Right renal cortex interstitium (tissue), 3 donors: ENCODE results near the gene RDH8. TPM values are rescaled to one million over a fixed set of nuclear protein-coding genes. Genes with fewer than 3 reads are reported as not detected.
A peak's percentile ranks its signal among the peaks of the same experiment; 100 is the strongest.
"Not testable (repeated sequence)": the region's sequence is repeated elsewhere in the genome, so short reads cannot be mapped to it uniquely, and the experiment has no call there.

ENCODE experiments used
- DNase-seq, 3 donors: peaks; one replicate each; pipeline ENCODE4 v3.0.0-alpha.2; 2013; ENCODE audit warnings: low read depth in 3 of 3, low spot score in 2 of 3
- polyA plus RNA-seq, 3 donors: library from polyadenylated mRNA; unstranded; fragments of 120-200 nt; gene quantifications; one replicate each; pipeline ENCODE4 v1.2.1, GENCODE V29; 2013; ENCODE audit not compliant: insufficient read length in 3 of 3

Gene RDH8
- polyA plus RNA-seq, 3 donors: not detected

DNA sequence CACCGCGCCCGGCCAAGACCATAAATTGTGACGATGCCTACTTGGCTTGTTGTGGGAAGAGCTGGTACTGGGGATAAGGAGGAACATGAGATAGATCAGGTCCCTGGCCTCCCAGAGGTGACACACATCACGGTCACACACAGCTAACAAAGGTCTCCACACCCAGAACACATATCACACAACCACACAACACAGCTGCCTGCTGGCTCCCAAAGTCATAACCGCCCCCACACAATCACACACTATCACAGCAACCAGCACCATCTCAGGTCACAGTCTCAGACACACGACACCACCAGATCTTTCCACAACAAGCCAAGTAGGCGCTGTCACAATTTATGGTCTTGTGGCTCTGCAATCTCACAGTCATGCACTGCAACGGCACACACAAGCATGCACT is 8.7 kb upstream of the RDH8 start:
- no peak for DNase-seq

DNA sequence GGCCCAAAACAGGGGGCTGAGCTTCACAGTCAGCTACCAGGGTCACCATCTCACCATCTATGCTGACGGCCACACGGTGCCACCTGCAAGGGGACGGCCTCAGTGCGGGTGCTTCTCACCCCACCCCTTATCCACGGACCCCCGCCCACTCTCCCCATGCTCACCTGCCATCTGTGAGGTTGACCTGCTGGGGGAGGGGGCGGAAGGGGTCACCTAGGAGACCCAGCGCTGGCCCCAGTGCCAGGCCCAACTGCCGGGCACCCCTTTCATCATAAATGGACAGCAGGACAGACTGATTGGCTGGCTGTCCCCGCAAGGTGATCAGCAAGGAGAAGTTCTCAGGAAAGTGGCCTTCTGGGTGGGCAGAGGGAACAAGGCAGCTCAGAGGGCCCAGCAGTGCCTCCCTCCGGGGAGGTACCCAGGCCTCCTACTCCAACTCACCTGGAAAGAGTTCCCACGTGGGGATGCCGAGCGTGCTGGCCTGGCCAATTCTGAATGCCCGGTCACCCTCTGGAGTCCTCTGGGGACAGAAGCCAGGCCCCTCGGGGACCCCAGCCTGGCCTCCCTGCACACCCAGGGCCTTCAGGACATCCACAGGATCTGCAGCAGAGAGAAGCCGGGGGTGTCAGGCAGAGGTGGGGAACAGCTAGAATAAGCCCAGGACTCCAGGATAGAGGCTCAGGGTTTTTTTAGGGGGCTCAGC is 7.5 kb upstream of the RDH8 start:
- no peak for DNase-seq

DNA sequence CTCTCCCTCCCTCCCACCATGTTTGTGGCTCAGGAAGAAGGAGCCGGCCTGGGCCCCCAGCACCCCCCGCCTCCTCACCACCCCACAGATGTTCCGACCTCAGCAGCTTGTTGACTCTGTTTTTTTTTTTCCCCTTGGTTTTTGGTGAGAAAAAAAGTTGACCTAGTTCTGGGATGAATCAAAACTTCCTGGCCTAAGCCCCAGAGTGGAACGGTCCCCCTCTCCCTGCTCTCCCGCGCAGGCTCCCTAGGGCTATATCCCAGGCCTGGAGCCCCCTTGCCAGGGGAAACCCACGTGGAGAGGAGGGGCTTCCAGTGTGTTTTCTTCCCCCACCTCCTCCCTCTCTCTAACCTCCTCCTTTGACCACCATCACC is 7.0 kb upstream of the RDH8 start:
- DNase-seq: no peak

DNA sequence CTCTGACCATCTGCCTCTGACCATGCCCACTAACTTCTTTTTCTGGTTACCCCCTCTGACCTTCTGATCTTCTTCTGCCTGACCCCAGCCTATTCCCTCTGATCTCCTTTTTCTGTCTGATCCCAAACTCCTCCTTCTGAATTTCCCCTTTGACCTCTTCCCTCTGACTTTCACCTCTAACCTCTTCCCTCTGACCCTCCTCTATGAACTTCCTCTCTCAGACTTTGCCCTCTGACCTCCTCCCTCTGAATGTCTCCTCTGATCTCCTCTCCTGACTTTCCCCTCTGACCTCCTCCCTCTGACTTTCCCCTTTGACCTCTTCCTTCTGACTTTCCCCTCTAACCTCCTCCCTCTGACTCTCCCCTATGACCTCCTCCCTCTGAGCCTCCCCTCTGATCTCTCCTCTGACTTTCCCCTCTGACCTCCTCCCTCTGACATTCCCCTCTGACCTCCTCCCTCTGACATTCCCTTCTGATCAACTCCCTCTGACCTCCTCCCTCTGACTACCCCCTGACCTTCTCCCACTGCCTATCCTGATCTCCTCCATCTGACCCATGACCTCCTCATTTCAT is 6.4 kb upstream of the RDH8 start:
- DNase-seq: no peak

DNA sequence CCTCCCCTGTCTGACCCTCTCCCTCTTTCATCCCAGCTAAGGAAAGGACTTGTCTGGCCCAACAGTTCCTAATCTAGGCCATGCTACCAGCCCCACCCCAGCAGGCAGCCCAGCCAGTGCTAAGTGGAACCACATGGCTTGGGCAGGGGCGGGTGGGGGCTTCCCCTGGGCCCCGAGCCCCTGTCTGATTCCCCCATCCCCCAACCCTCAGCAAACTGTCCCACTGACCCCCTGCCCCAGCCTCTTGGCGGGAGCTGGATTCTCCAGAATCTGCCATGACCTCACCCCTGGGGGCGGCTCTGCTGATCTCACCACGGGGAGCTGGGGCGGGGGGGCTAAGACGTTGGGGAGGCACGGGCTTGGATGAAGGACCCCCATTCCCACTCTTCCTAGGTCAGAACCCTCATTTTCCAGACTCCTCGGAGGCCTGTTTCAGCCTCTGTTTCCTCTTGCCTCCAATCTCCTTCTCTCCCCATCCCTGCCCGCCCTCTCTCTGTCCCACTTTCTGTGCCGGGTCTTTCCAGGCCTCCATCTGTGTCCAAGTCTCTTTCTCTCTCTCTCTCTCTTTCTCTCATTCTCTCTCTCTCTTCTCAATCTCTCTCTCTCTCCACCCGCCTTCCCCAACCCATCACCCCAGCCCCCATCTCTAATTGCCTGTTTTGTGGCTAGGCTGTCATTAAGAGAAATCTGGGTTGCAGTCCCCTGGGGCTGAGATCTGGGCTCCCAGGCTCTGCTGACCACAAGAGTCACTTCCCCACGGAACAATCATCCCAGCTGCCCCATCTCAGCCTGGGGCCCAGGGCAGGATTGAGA is 5.7 kb upstream of the RDH8 start:
- no peak for DNase-seq

DNA sequence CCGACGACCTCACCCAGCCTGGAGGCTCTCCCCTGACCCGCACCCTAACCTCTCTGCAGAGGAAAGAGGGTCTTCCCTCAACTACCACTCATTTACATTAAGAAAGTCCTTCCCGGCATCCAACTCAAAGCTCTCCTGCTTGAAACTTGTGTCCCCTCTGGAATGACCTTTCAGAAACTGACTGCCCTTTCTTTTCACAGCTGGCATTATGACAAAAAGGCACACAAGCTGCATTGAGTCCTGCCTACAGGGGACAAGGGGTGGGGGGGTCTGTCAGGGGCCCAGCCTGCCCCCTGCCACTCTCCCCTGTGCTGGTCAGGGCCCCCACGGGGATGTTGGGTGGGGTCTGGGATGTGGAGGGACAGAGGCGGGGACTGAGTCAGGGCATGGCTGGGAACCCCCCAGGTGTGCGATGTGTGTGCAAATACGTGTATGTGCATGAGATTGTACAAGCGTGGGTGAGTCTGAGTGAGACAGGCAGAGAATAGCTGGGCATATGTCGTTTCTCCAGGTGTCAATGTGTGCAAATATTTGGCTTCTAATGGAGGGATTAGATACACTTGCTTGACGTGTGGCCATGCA is 5.0 kb upstream of the RDH8 start:
- no peak for DNase-seq

DNA sequence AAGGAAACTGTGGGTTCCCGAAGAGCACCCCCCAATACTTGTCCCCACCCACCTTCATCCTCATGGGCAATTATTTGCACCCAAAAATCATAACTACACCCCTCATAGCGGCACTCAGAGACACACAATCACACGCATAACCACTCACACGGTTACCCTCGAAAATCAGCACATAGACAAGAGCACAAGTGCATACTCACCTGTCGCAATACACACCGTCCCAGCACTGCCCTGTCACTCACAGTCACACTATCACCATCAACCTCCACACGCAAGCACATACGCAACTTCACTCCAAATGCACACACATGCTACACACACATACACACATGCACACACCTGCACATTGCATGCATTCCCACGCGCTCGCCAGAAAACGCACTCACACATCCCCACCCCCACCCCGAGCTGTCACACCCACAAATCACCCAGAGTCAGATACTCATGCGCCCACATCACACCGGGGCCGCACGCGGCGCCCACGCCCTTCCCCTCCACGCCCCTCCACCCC is 3.5 kb upstream of the RDH8 start:
- DNase-seq: no peak

DNA sequence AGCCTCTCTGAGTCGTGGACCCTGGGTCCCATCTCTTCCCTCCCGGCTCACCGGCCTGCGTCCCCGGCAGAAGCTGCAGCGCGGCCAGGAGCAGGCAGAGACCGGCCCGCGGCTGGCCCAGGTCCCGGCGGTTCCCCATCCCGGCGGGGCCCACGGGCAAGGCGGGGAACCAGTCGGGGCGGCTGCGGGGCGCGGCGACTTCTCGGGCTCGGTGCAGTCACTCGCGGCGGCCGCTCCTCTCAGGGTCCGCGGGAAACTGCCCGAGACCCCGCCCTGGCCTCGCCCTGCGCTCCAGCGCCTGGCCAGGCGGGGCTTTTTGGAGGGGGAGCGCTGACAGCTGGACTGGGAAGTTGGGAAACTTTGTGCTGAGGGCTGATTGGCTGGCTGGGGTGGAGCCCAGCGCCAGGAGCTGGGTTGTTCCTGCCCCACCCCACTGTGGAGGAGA is 3.0 kb upstream of the RDH8 start, which contains the start of gene COL5A3:
COL5A3 (minus strand) TSS at position 258 of the 445 bp plus-strand sequence; CDS start at position 139, 119 bp downstream.
- no peak for DNase-seq

DNA sequence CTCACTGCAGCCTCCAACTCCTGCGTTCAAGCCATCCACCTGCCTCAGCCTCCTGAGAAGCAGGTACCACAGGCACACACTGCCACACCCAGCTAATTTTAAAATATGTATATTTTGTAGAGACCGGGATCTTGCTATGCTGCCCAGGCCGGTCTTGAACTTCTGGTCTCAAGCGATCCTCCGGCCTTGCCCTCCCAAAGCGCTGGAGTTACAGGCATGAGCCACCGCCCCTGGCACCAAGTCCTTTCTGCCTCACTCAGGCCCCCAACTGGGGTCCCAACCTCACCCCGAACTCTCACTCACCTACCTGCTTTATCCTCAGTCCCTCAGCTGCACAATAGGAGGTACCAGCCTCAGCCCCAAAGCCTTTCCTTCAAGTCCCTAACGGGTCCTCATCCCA is 2.3 kb upstream of the RDH8 start:
- no peak for DNase-seq

DNA sequence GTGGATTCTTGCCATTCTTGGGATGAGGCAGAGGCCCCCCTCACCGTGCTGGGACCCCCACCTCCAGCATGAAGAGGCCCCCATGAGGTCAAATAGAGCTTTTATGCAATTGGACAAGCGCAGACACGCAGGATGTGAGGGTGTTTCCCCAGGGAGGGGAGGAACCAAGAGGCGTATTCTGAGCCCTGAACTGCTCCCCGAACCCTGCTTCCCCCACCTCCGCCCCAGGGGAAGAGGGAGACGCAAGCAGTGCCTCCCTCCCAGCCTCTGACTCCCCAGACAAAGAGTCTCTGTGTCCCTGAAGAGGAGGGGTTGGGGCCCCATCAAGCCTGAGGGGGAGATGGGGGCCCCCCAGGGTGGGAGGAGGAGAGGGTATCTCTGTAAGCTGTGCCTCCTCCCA is 1.3 kb upstream of the RDH8 start:
- DNase-seq: no peak

DNA sequence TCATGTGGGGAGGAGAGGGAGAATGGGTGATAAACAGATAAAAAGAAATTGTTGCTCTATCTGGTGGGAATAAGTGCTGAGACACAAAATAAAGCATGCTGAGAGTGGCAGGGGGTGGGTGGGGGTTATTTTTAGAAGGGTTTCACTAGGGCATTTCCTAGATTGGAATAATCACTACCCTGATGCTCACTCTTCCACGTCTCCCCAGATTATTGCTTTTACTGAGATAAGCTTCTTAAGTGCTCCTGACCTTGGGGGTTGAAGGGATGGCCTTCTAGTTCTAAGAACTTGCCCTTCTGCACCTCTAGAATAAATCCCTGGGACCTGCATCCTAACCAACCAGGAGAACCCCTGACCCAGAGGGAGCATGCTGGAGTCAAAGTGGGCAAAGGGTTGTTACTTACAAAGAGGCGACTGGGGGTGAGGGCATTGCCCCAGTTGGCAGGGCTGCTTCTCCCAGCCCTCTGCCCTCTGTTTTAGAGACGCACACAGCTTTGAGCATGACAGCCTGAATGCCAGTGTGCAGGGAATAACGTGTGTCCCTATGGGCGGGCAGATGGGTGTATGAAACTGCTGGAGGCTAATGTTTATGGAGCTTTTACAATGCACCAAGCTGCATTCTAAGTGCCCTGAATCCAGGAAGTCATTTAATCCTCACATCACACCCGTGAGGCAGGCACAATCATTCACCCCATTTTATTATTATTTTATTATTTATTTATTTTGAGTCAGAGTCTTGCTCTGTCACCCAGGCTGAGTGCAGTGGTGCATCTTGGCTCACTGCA is 743 bp downstream of the RDH8 start:
- no peak for DNase-seq

DNA sequence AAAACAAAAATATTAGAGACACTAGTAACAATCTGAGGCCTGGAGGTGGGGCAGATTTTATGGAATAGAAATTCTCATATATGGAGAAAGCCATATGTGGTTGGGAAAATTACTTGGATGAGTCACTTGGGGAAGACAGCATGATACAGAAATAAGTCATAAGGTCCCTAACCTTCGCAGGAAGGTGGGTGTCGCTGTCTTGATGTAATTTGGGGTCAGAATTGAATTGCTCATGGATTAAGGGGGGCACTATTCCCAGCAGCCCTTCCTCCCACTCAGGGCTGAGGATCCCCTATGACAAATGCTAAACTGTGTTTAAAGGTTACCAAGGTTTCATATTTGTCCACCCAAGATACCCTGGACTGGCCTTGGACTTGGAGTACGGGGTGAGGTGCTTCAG is 5.0 kb downstream of the RDH8 start:
- no peak for DNase-seq

DNA sequence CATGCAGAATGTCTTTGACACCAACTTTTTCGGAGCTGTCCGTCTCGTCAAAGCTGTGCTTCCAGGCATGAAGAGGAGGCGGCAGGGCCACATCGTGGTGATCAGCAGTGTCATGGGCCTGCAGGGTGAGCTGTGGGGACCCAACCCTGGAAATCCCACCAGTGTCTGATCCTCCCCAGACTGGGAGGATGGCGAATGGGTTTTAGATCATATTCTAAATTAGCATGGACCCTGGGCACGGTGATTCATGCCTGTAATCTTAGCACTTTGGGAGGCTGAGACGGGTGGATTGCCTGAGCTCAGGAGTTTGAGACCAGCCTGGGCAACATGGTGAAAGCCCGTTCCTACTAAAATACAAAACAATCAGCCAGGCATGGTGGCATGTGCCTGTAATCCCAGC is 5.5 kb downstream of the RDH8 start:
- no peak for DNase-seq

DNA sequence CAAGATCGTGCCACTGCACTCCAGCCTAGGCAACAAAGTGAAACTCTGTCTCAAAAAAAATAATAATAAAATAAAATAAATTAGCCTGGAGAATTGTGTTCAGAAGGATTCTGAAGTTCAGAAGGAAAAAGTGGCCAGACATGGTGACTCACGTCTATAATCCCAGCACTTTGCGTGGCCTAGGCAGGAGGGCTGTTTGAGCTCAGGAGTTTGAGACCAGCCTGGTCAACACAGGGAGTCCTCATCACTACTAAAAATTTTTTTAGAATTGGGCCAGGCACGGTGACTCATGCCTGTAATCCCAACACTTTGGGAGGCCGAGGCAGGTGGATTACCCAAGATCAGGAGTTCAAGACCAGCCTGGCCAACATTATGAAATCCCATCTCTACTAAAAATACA is 6.0 kb downstream of the RDH8 start:
- no peak for DNase-seq

DNA sequence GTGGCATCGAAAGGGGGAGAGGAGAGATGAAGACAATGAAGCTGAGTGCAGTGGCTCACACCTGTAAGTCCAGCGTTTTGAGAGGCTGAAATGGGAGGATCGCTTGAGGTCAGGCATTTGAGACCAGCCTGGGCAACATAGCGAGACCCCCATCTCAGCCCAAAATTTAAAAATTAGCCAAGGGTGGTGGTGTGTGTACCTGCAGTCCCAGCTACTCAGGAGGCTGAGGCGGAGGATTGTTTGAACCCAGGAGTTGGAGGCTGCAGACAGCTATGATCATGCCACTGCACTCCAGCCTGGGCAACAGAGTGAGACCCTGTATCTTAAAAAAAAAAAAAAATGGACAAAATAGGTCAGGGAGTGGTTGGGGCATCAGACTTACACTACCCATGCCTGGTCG is 7.6 kb downstream of the RDH8 start:
- DNase-seq: no peak

DNA sequence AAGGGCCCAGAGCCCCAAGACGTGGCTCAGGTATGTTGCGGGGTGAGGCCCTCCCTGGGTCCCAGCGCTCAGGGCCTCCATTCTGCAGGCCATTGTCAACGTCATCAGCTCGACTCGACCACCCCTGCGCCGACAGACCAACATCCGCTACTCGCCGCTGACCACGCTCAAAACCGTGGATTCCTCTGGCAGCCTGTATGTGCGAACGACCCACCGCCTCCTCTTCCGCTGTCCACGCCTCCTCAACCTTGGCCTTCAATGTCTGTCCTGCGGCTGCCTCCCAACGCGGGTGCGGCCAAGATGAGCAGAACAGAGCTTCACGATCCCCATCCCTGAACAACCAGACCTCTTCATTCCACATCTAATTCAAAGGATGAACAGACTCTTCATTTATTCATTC is 8.2 kb downstream of the RDH8 start:
- DNase-seq: no peak

DNA sequence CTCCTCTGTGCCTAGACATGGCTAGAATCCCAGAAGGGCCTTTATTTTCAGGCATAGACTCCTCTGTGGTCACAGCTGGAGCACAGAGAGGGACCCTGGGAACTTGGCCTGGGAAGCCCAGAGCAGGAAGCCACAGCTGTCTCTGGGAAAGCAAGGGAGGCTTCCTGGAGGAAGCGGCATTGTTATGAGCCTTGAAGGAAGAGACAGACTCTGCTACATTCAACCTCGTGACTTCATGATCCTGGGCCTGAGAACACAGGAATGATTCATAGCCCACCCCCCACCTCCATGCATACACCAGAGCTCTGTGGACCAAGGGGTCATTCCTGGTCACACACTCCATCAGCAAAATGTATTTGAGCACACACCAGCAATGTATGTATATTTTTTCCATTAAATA is 8.6 kb downstream of the RDH8 start:
- DNase-seq: no peak

DNA sequence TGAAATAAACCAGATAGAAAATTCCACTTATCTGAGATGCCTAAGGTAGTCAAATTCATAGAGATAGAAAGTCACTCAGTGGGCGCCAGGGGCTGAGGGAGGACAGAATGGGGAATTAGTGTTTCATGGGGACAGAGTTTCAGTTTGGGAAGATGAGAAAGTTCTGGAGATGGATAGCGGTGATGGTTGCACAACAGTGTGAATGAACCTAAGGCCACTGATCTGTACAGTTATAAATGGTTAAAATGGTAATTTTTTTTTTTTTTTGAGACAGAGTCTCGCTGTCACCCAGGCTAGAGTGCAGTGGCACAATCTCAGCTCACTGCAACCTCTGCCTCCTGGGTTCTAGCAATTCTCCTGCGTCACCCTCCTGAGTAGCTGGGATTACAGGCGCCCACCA is 9.8 kb downstream of the RDH8 start:
- DNase-seq: not testable (repeated sequence)

DNA sequence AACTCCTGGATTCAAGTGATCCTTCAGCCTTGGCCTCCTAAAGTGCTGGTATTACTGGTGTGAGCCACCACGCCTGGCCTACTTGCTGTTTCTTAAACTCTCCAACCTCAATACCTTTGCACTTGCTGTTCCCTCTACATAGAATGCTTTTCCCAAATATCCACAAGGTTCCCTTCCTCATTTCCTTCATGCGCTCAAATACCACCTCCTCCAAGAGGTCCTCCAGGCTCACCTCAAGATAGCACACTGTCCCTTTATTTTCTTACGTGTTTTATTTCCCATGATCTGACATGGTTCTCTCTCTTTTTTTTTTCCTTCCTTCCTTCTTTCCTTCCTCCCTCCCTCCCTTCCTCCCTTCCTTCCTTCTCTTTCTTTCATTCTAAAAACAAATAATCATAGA is 13.5 kb downstream of the RDH8 start:
- no peak for DNase-seq

DNA sequence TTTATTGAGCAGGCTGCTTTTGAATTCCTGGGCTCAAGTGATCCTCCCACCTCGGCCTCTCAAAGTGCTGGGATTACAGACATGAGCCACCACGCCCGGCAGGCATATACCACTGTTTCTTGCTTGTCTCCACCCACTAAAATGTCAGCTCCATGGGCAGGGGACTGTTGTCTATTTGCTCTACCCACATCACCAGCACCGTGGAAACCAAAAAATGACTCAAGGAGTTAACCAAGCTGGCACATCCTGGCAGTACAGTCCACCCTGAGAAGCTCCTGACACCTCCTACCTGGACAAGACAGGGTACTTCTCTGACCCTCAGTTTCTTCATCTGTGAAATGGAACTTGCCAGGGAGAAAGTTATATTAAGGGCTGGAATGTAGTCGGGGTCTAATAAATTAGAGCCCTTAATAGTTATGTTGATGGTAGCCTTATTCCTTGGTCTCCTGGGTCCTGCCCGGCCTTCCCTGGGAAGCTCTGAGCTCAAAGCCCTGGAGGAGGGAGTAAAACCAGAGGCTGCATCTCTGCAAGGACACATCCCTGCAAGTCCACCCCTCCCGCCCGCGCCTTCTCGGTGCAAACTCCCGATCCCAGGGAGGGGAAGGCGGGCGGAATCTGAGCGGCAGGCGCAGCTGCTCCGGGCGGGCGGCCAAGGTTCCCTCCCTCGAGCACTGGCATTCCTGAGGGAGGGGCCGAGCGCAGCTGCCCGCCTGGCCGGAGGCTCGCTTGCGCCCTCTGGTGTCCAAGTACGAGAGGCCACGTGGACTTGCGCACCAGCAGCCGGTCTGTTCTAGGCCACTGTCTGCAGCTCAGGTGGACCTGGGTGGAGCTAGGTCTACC is 14.1 kb downstream of the RDH8 start:
- peak; percentile 77 to 84 (median 79) for DNase-seq
